Thoracic aorta (tissue), 2 donors: ENCODE data around the gene NPAS3. TPM values are rescaled to one million over a fixed set of nuclear protein-coding genes. Genes with fewer than 3 reads are reported as not detected.

Experiments
- ATAC-seq: fragments of 150-250 bp; one replicate; pipeline ENCODE4 v1.8.0; 2017; ENCODE audit warnings: low read depth; ENCODE audit not compliant: insufficient number of reproducible peaks, low FRiP score
- DNase-seq: peaks from one replicate; pipeline ENCODE4 v3.0.0-alpha.2; 2020; ENCODE audit warnings: low spot score
- H3K27ac ChIP-seq, 2 donors: fragments of 200-600 bp; sonication (generic); 1 replicate in 1 of 2; 2 replicates in 1 of 2; pipeline ENCODE4 v1.5.1; 2016; ENCODE audit warnings: mild to moderate bottlenecking in 2 of 2, moderate library complexity in 2 of 2
- H3K27me3 ChIP-seq: fragments of 200-600 bp; sonication (generic); replicated peaks from 2 replicates; pipeline ENCODE4 v1.6.0; 2016; ENCODE audit warnings: mild to moderate bottlenecking; ENCODE audit not compliant: insufficient read depth
- H3K36me3 ChIP-seq: fragments of 200-600 bp; sonication (generic); one replicate; pipeline ENCODE4 v1.5.1; 2016
- H3K4me1 ChIP-seq, 2 donors: fragments of 200-600 bp; sonication (generic); 1 replicate in 1 of 2; 2 replicates in 1 of 2; pipeline versions ENCODE4 v1.5.1 to v1.6.0; 2016; ENCODE audit warnings: low read depth in 2 of 2, mild to moderate bottlenecking in 1 of 2; ENCODE audit not compliant: control insufficient read depth in 1 of 2
- H3K4me3 ChIP-seq: fragments of 200-600 bp; sonication (generic); 2 replicates; pipeline ENCODE4 v1.5.1; 2016; ENCODE audit warnings: mild to moderate bottlenecking
- H3K9me3 ChIP-seq: fragments of 200-600 bp; sonication (generic); 2 replicates; pipeline ENCODE4 v1.5.1; 2016
- total RNA-seq, 2 donors: library from RNA; depleted of rRNA; stranded (reverse); fragments of >200 nt; gene quantifications; one replicate each; pipeline versions ENCODE4 v1.1.0 to v1.2.3, GENCODE V29; 2016
- TF ChIP-seq, protein P1 (sequence below): fragments of 200-600 bp; sonication (generic); IDR thresholded peaks from one replicate; pipeline ENCODE4 v1.5.1; 2019; ENCODE audit warnings: antibody characterized with exemption

NPAS3 gene
- total RNA-seq, 2 donors from 2014 or later, result 1.1 TPM; not detected in 1

DNA sequence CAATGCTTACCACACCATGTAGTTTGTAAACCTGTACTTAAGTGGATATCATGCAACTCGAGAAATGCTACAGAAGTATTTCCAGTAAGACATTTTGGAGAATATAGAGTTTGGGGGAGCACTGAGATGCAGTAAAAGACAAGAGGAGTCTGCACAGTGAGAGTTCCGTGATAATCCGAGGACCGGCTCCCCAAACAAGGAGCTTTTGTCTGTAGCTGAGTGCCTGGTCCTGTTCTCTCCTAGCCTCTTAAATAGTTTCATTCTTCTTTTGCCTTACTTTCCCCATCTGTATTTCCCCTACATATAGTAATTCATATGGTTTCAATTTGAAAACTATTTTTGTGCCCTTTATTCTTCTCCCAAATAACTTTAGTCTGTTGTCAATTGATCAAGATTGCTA, 648.1 kb downstream of the NPAS3 start:
- Histone ChIP-seq H3K36me3 (no peaks in the 10 kb centered on the region), H3K27me3 (no peaks in the 10 kb centered on the region), H3K9me3 (no peaks in the 10 kb centered on the region), H3K27ac (no peak overlapping the region), H3K4me3 (no peak overlapping the region), H3K4me1 (no peaks in the 10 kb centered on the region)
- DNase-seq (no peak), ATAC-seq (no peak)
- TF ChIP-seq, protein P1, sequence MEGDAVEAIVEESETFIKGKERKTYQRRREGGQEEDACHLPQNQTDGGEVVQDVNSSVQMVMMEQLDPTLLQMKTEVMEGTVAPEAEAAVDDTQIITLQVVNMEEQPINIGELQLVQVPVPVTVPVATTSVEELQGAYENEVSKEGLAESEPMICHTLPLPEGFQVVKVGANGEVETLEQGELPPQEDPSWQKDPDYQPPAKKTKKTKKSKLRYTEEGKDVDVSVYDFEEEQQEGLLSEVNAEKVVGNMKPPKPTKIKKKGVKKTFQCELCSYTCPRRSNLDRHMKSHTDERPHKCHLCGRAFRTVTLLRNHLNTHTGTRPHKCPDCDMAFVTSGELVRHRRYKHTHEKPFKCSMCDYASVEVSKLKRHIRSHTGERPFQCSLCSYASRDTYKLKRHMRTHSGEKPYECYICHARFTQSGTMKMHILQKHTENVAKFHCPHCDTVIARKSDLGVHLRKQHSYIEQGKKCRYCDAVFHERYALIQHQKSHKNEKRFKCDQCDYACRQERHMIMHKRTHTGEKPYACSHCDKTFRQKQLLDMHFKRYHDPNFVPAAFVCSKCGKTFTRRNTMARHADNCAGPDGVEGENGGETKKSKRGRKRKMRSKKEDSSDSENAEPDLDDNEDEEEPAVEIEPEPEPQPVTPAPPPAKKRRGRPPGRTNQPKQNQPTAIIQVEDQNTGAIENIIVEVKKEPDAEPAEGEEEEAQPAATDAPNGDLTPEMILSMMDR, result no peak

GRCh38 chr14:33587791-33588190, 649.1 kb downstream of the NPAS3 start:
- Histone ChIP-seq H3K36me3 (no peaks in the 10 kb centered on the region), H3K4me1 (no peaks in the 10 kb centered on the region)
- DNase-seq, result no peak

DNA sequence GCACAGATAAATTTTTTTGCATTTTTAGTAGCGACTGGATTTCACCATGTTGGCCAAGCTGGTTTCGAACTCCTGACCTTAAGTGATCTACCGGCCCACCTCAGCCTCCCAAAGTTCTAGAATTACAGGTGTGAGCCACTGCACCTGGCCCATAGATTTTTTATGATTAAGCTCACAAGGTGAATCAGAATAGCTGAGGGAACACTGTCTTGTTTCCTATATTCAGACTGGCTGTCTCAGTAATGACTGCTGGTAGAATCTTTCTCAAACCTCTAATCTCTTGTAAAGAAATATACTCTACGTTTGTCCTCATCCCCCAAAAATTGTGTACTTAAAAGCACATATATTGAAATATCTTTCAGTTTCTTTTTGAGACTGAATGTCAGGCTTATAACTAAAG, 650.1 kb downstream of the NPAS3 start:
- no peaks in the 10 kb centered on the region for H3K27me3 ChIP-seq
- H3K27ac ChIP-seq, result no peak overlapping the region
- H3K4me1 ChIP-seq, result no peaks in the 10 kb centered on the region
- H3K4me3 ChIP-seq, result no peak overlapping the region
- DNase-seq, result no peak
- H3K9me3 ChIP-seq, result no peaks in the 10 kb centered on the region
- ATAC-seq, result no peak
- TF ChIP-seq, protein P1, result no peak
- H3K36me3 ChIP-seq, result no peaks in the 10 kb centered on the region

More at GRCh38 chr14:33587791-33588190, 649.1 kb downstream of the NPAS3 start:
- Histone ChIP-seq H3K4me3 (no peak overlapping the region), H3K9me3 (no peaks in the 10 kb centered on the region), H3K27me3 (no peaks in the 10 kb centered on the region), H3K27ac (no peak overlapping the region)
- TF ChIP-seq, protein P1, result no peak
- ATAC-seq, result no peak

DNA sequence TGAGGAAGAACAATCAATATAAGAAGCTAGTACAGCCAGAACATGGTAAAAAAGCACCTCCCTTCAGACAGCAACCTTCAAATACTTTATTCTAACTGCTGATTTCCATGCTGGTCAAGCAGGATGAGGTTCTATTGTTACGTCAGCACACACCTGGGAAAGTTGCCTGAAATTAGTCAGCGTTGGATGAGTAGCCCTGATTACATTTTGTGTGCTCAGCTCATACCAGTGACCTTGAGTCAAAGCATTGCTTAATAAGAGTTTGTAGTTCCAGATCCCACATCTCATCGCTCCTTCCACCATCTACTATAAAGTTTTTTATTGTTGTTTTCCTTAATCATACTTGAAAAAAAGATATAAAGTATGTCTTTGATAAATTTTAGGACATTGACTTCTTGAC, 650.7 kb downstream of the NPAS3 start:
- H3K9me3 ChIP-seq, result no peaks in the 10 kb centered on the region
- H3K4me3 ChIP-seq, result no peak overlapping the region
- no peak overlapping the region for H3K27ac ChIP-seq
- DNase-seq (no peak), ATAC-seq (no peak)
- H3K36me3 ChIP-seq, result no peaks in the 10 kb centered on the region
- H3K4me1 ChIP-seq, result no peaks in the 10 kb centered on the region
- H3K27me3 ChIP-seq, result no peaks in the 10 kb centered on the region
- TF ChIP-seq, protein P1, result no peak

- H3K4me1 ChIP-seq, result no peaks in the 10 kb centered on the region
- H3K9me3 ChIP-seq, result no peaks in the 10 kb centered on the region
- H3K27me3 ChIP-seq, result no peaks in the 10 kb centered on the region
- H3K27ac ChIP-seq, result no peak overlapping the region
- ATAC-seq, result no peak
- no peak for DNase-seq
- no peak overlapping the region for H3K4me3 ChIP-seq
- TF ChIP-seq, protein P1, result no peak
- H3K36me3 ChIP-seq, result no peaks in the 10 kb centered on the region
Measured at GRCh38 chr14:33590891-33591630, 652.4 kb downstream of the NPAS3 start.
